Measurements from ENCODE around the gene PKD1L1.
"Not testable (repeated sequence)": the region's sequence is repeated elsewhere in the genome, so short reads cannot be mapped to it uniquely, and the experiment has no call there.

The PKD1L1 gene

GRCh38 chr7:47814905-47815613 lies 133.2 kb downstream of the PKD1L1 start:
- DNase-seq, result no peak

GRCh38 chr7:47813620-47814260 lies 134.5 kb downstream of the PKD1L1 start:
- no peak for DNase-seq

GRCh38 chr7:47812429-47813136 lies 135.7 kb downstream of the PKD1L1 start:
- DNase-seq, result no peak

GRCh38 chr7:47811632-47812380 lies 136.5 kb downstream of the PKD1L1 start:
- DNase-seq, result no peak

GRCh38 chr7:47809387-47809786 lies 138.9 kb downstream of the PKD1L1 start:
- DNase-seq, result no peak

GRCh38 chr7:47808321-47808720 lies 139.9 kb downstream of the PKD1L1 start:
- DNase-seq, result no peak

- DNase-seq, result no peak
Measured at GRCh38 chr7:47807756-47808155, 140.5 kb downstream of the PKD1L1 start.

- DNase-seq, result no peak
Measured at GRCh38 chr7:47807126-47807525, 141.1 kb downstream of the PKD1L1 start.

GRCh38 chr7:47806701-47807103 lies 141.6 kb downstream of the PKD1L1 start:
- no peak for DNase-seq

- DNase-seq, result no peak
Measured at GRCh38 chr7:47804767-47805545, 143.3 kb downstream of the PKD1L1 start.

- no peak for DNase-seq
Measured at GRCh38 chr7:47803846-47804245, 144.4 kb downstream of the PKD1L1 start.

- DNase-seq, result no peak
Measured at GRCh38 chr7:47803025-47803424, 145.2 kb downstream of the PKD1L1 start.

- no peak for DNase-seq
Measured at GRCh38 chr7:47801423-47801822, 146.8 kb downstream of the PKD1L1 start.

- no peak for DNase-seq
Measured at GRCh38 chr7:47799524-47799923, 148.7 kb downstream of the PKD1L1 start.

- no peak for DNase-seq
Measured at GRCh38 chr7:47796347-47796746, 151.9 kb downstream of the PKD1L1 start.

- no peak for DNase-seq
Measured at GRCh38 chr7:47795631-47796030, 152.6 kb downstream of the PKD1L1 start.

- not testable (repeated sequence) for DNase-seq
Measured at GRCh38 chr7:47795126-47795525, 153.1 kb downstream of the PKD1L1 start.

- no peak for DNase-seq
Measured at GRCh38 chr7:47794016-47794415, 154.2 kb downstream of the PKD1L1 start.

GRCh38 chr7:47793186-47793585 lies 155.1 kb downstream of the PKD1L1 start:
- not testable (repeated sequence) for DNase-seq

- DNase-seq, result no peak
Measured at GRCh38 chr7:47792521-47793121, 155.6 kb downstream of the PKD1L1 start.

- DNase-seq, result no peak
Measured at GRCh38 chr7:47791682-47792081, 156.6 kb downstream of the PKD1L1 start.

- no peak for DNase-seq
Measured at GRCh38 chr7:47788083-47788482, 160.2 kb downstream of the PKD1L1 start.

Data from CD4-positive, alpha-beta T cell treated with Interferon alpha-2 for 1 hour (primary cell).